SK-N-MC (cell line): ENCODE results near the gene MMP20.

ENCODE experiments used
- DNase-seq: peaks from one replicate; pipeline ENCODE4 v3.0.0-alpha.2; 2011; ENCODE audit warnings: low read depth, low spot score
- H3K27ac ChIP-seq: fragments of 200-600 bp; sonication (generic); 2 replicates; pipeline ENCODE4 v1.5.1; 2016; ENCODE audit warnings: mixed run types
- H3K36me3 ChIP-seq: fragments of 200-600 bp; sonication (generic); 2 replicates; pipeline ENCODE4 v1.6.1; 2017; ENCODE audit warnings: antibody characterized with exemption, low read length, mixed read lengths; ENCODE audit not compliant: insufficient read depth
- H3K4me3 ChIP-seq: fragments of 200-600 bp; sonication (generic); 2 replicates; pipeline ENCODE4 v1.5.1; 2016
- H3K9ac ChIP-seq: fragments of 200-600 bp; sonication (generic); 2 replicates; pipeline ENCODE4 v1.8.0; 2017; ENCODE audit warnings: mixed run types, mixed read lengths; ENCODE audit not compliant: insufficient read length
- H3K9me3 ChIP-seq: fragments of 200-600 bp; sonication (generic); 2 replicates; pipeline ENCODE4 v1.6.1; 2017; ENCODE audit warnings: low read depth, mild to moderate bottlenecking, antibody characterized with exemption, low read length, moderate library complexity, mixed read lengths
- EZH2 ChIP-seq: fragments of 200-600 bp; sonication (generic); IDR thresholded peaks from one replicate; pipeline ENCODE4 v1.6.1; 2017; ENCODE audit warnings: antibody characterized with exemption
- FOXP2 ChIP-seq: optimal IDR thresholded peaks from 2 replicates; pipeline ENCODE3; 2011; ENCODE audit warnings: mild to moderate bottlenecking, moderate library complexity; ENCODE audit not compliant: insufficient read depth; ENCODE audit errors: extremely low read length, control extremely low read depth
- POLR2AphosphoS5 ChIP-seq: IDR thresholded peaks from 2 replicates; pipeline ENCODE4 v1.6.1; 2012; ENCODE audit warnings: mild to moderate bottlenecking, low read depth, low read length, borderline replicate concordance

The MMP20 gene

GRCh38 chr11:102625177-102625576 is at the start of gene MMP20:
Gene MMP20 (minus strand): TSS chr11:102625332. CDS start chr11:102625319, 13 bp downstream.
- no peak for DNase-seq
- Histone ChIP-seq H3K4me3 (no peak within 1 kb of the TSS), H3K36me3 (no peaks in the 10 kb centered on the region), H3K27ac (no peak within 1 kb of the TSS), H3K9me3 (no peaks in the 10 kb centered on the region), H3K9ac (no peak within 1 kb of the TSS)
- TF ChIP-seq POLR2AphosphoS5: no peak
- TF ChIP-seq EZH2: no peak
- no peak for TF ChIP-seq FOXP2

- Histone ChIP-seq H3K4me3 (no peak overlapping the region), H3K9me3 (no peaks in the 10 kb centered on the region), H3K36me3 (no peaks in the 10 kb centered on the region), H3K9ac (no peak overlapping the region), H3K27ac (no peak overlapping the region)
- no peak for DNase-seq
- TF ChIP-seq POLR2AphosphoS5: no peak
- no peak for TF ChIP-seq FOXP2
- no peak for TF ChIP-seq EZH2
These were observed 44.5 kb upstream of the MMP20 start for GRCh38 chr11:102669664-102670063.

- Histone ChIP-seq H3K9me3 (no peaks in the 10 kb centered on the region), H3K4me3 (no peak overlapping the region), H3K27ac (no peak overlapping the region), H3K36me3 (no peaks in the 10 kb centered on the region), H3K9ac (no peak overlapping the region)
- DNase-seq: no peak
- no peak for TF ChIP-seq POLR2AphosphoS5
- no peak for TF ChIP-seq FOXP2
- no peak for TF ChIP-seq EZH2
These were observed 41.3 kb upstream of the MMP20 start for GRCh38 chr11:102666331-102666957.

- TF ChIP-seq EZH2 (no peak), POLR2AphosphoS5 (no peak), FOXP2 (no peak)
- H3K36me3 ChIP-seq: no peaks in the 10 kb centered on the region
- no peak overlapping the region for H3K9ac ChIP-seq
- H3K9me3 ChIP-seq: no peaks in the 10 kb centered on the region
- DNase-seq: no peak
- H3K27ac ChIP-seq: no peak overlapping the region
- H3K4me3 ChIP-seq: no peak overlapping the region
These were observed 39.0 kb upstream of the MMP20 start for GRCh38 chr11:102664001-102664752.

- H3K4me3 ChIP-seq: no peak overlapping the region
- no peak overlapping the region for H3K27ac ChIP-seq
- no peaks in the 10 kb centered on the region for H3K36me3 ChIP-seq
- H3K9ac ChIP-seq: no peak overlapping the region
- DNase-seq: no peak
- H3K9me3 ChIP-seq: no peaks in the 10 kb centered on the region
- TF ChIP-seq FOXP2 (no peak), POLR2AphosphoS5 (no peak), EZH2 (no peak)
These were observed 37.5 kb upstream of the MMP20 start for GRCh38 chr11:102662607-102663006.

- Histone ChIP-seq H3K9ac (no peak overlapping the region), H3K4me3 (no peak overlapping the region), H3K36me3 (no peaks in the 10 kb centered on the region), H3K27ac (no peak overlapping the region), H3K9me3 (no peaks in the 10 kb centered on the region)
- no peak for TF ChIP-seq FOXP2
- no peak for TF ChIP-seq POLR2AphosphoS5
- no peak for TF ChIP-seq EZH2
- no peak for DNase-seq
These were observed 35.9 kb upstream of the MMP20 start for GRCh38 chr11:102661040-102661439.

GRCh38 chr11:102656528-102656927 is 31.4 kb upstream of the MMP20 start:
- TF ChIP-seq FOXP2: no peak
- no peak for TF ChIP-seq POLR2AphosphoS5
- TF ChIP-seq EZH2: no peak
- Histone ChIP-seq H3K9ac (no peak overlapping the region), H3K9me3 (no peaks in the 10 kb centered on the region), H3K4me3 (no peak overlapping the region), H3K36me3 (no peaks in the 10 kb centered on the region), H3K27ac (no peak overlapping the region)
- DNase-seq: no peak

GRCh38 chr11:102655547-102655946 is 30.4 kb upstream of the MMP20 start:
- Histone ChIP-seq H3K9ac (no peak overlapping the region), H3K9me3 (no peaks in the 10 kb centered on the region), H3K27ac (no peak overlapping the region), H3K4me3 (no peak overlapping the region), H3K36me3 (no peaks in the 10 kb centered on the region)
- no peak for DNase-seq
- no peak for TF ChIP-seq POLR2AphosphoS5
- TF ChIP-seq EZH2: no peak
- TF ChIP-seq FOXP2: no peak

- Histone ChIP-seq H3K27ac (no peak overlapping the region), H3K4me3 (no peak overlapping the region), H3K9me3 (no peaks in the 10 kb centered on the region), H3K9ac (no peak overlapping the region), H3K36me3 (no peaks in the 10 kb centered on the region)
- TF ChIP-seq EZH2 (no peak), POLR2AphosphoS5 (no peak), FOXP2 (no peak)
- no peak for DNase-seq
These were observed 29.6 kb upstream of the MMP20 start for GRCh38 chr11:102654761-102655160.
